Gastroesophageal sphincter (tissue), 3 donors: ENCODE results near the gene KL.

Experiments used
- CTCF ChIP-seq, 4 experiments: fragments of 200-600 bp in 2 of 4; fragments of 450-650 bp in 2 of 4; sonication (generic) in 1 of 4; IDR thresholded peaks; one replicate each; pipeline ENCODE4 v1.5.1; 2017 to 2019; ENCODE audit warnings: antibody characterized with exemption in 4 of 4, mild to moderate bottlenecking in 2 of 4, moderate library complexity in 2 of 4
- EP300 ChIP-seq: sonication (generic); formaldehyde crosslinking; IDR thresholded peaks from one replicate; pipeline ENCODE4 v1.6.1; 2017; ENCODE audit warnings: antibody characterized with exemption, mild to moderate bottlenecking
- POLR2A ChIP-seq, 2 donors: fragments of 450-650 bp; IDR thresholded peaks; one replicate each; pipeline ENCODE4 v1.6.1; 2017; ENCODE audit warnings: antibody characterized with exemption in 2 of 2, mild to moderate bottlenecking in 2 of 2, moderate library complexity in 1 of 2
- POLR2AphosphoS5 ChIP-seq: sonication (generic); formaldehyde crosslinking; IDR thresholded peaks from one replicate; pipeline ENCODE4 v1.6.1; 2017; ENCODE audit warnings: antibody characterized with exemption

GRCh38 chr13:33026489-33027152, 10.4 kb downstream of the KL start:
- no peak for TF ChIP-seq CTCF (IDR thresholded peaks at IDR 0.05)
- TF ChIP-seq EP300, result no peak
- no peak for TF ChIP-seq POLR2A (IDR thresholded peaks at IDR 0.05)
- no peak for TF ChIP-seq POLR2AphosphoS5
